HL-60 (cell line): ENCODE measurements around the gene CSNK1A1L.

ENCODE experiments used
- DNase-seq, 2 experiments: peaks; one replicate each; pipeline ENCODE4 v3.0.0-alpha.2; 2010 to 2020; ENCODE audit warnings: low read depth in 1 of 2, low spot score in 1 of 2
- H3K27ac ChIP-seq: fragments of 250-450 bp; sonication (Bioruptor Pico); replicated peaks from 2 replicates; pipeline ENCODE4 v1.5.1; 2020; ENCODE audit warnings: mild to moderate bottlenecking, moderate library complexity
- H3K27me3 ChIP-seq: fragments of 250-450 bp; sonication (Bioruptor Pico); 2 replicates; pipeline ENCODE4 v1.5.1; 2021; ENCODE audit warnings: mild to moderate bottlenecking, moderate library complexity; ENCODE audit not compliant: insufficient read depth, poor library complexity, severe bottlenecking
- H3K4me3 ChIP-seq: replicated peaks from 2 replicates; pipeline ENCODE4 v1.5.1; 2011; ENCODE audit warnings: mild to moderate bottlenecking, control low read depth, low read length; ENCODE audit not compliant: insufficient read depth
- CTCF ChIP-seq: IDR thresholded peaks from one replicate; pipeline ENCODE4 v1.5.1; 2011; ENCODE audit warnings: low read length, control low read depth, inconsistent platforms; ENCODE audit not compliant: insufficient read depth
- GABPA ChIP-seq: IDR thresholded peaks from 2 replicates; pipeline ENCODE4 v1.6.1; 2012; ENCODE audit warnings: low read depth
- POLR2AphosphoS5 ChIP-seq: IDR thresholded peaks from 2 replicates; pipeline ENCODE4 v1.6.1; 2012; ENCODE audit warnings: low read depth
- REST ChIP-seq: IDR thresholded peaks from 2 replicates; pipeline ENCODE4 v1.6.1; 2012; ENCODE audit warnings: low read depth; ENCODE audit not compliant: insufficient replicate concordance
- SPI1 ChIP-seq: IDR thresholded peaks from 2 replicates; pipeline ENCODE4 v1.6.1; 2012; ENCODE audit warnings: low read depth, mild to moderate bottlenecking, borderline replicate concordance

Gene CSNK1A1L

GRCh38 chr13:37138169-37138568 is 32.7 kb upstream of the CSNK1A1L start:
- DNase-seq, result no peak
- H3K4me3 ChIP-seq, result no peak overlapping the region
- H3K27me3 ChIP-seq, result no peaks in the 10 kb centered on the region
- H3K27ac ChIP-seq, result no peak overlapping the region
- no peak for TF ChIP-seq POLR2AphosphoS5
- no peak for TF ChIP-seq CTCF
- TF ChIP-seq REST, result no peak
- TF ChIP-seq GABPA, result no peak
- TF ChIP-seq SPI1, result no peak

GRCh38 chr13:37136633-37137032 is 31.2 kb upstream of the CSNK1A1L start:
- no peak overlapping the region for H3K4me3 ChIP-seq
- no peaks in the 10 kb centered on the region for H3K27me3 ChIP-seq
- no peak for DNase-seq
- no peak overlapping the region for H3K27ac ChIP-seq
- no peak for TF ChIP-seq SPI1
- TF ChIP-seq GABPA, result no peak

GRCh38 chr13:37136187-37136586 is 30.7 kb upstream of the CSNK1A1L start:
- TF ChIP-seq REST, result no peak
- no peak for TF ChIP-seq SPI1
- TF ChIP-seq POLR2AphosphoS5, result no peak
- no peak for TF ChIP-seq GABPA
- no peak for TF ChIP-seq CTCF
- Histone ChIP-seq H3K4me3 (no peak overlapping the region), H3K27ac (no peak overlapping the region), H3K27me3 (no peaks in the 10 kb centered on the region)
- no peak for DNase-seq

GRCh38 chr13:37134411-37135041 is 29.1 kb upstream of the CSNK1A1L start:
- no peaks in the 10 kb centered on the region for H3K27me3 ChIP-seq
- DNase-seq, result no peak
- H3K4me3 ChIP-seq, result no peak overlapping the region
- no peak overlapping the region for H3K27ac ChIP-seq
- TF ChIP-seq GABPA (no peak), REST (no peak), CTCF (no peak), POLR2AphosphoS5 (no peak)
